Naive thymus-derived CD4-positive, alpha-beta T cell (primary cell): ENCODE data around the gene MBTPS1. TPM values are rescaled to one million over a fixed set of nuclear protein-coding genes. Genes with fewer than 3 reads are reported as not detected.

Experiments
- ATAC-seq: fragments of 150-1000 bp; cut with Tn5 transposase; 2 replicates; pipeline ENCODE4 v1.10.0; 2021; ENCODE audit warnings: mild to moderate bottlenecking, moderate library complexity
- CTCF ChIA-PET: fragments of 350-600 bp; sonication (Branson Sonifier 250); formaldehyde crosslinking; loops from one replicate; lab custom pipeline; 2021; ENCODE audit warnings: antibody characterized with exemption; lab: Charles Lee
- POLR2A ChIA-PET: fragments of 350-600 bp; sonication (Branson Sonifier 250); formaldehyde crosslinking; loops from one replicate; lab custom pipeline; 2021; ENCODE audit warnings: antibody characterized with exemption, inconsistent platforms; lab: Charles Lee
- DNase-seq, 9 donors: peaks; one replicate each; pipeline versions ENCODE4 v3.0.0 to v3.0.0-alpha.2; 2020 to 2022; ENCODE audit warnings: mixed read lengths in 1 of 9
- H3K27ac ChIP-seq: one replicate; pipeline ENCODE4 v1.7.0; 2013; ENCODE audit warnings: mild to moderate bottlenecking, low read depth, low read length, moderate library complexity
- H3K27me3 ChIP-seq, 2 donors: one replicate each; pipeline ENCODE4 v1.7.0; 2013; ENCODE audit warnings: low read length in 2 of 2, mild to moderate bottlenecking in 2 of 2, moderate library complexity in 2 of 2; ENCODE audit not compliant: control insufficient read depth in 2 of 2, insufficient read depth in 2 of 2
- H3K36me3 ChIP-seq, 3 experiments: 1 replicate in 2 of 3; 2 replicates in 1 of 3; pipeline ENCODE4 v1.7.0; 2013; ENCODE audit warnings: low read length in 3 of 3, mild to moderate bottlenecking in 3 of 3, moderate library complexity in 1 of 3; ENCODE audit not compliant: insufficient read depth in 3 of 3, control insufficient read depth in 2 of 3
- H3K4me1 ChIP-seq, 2 donors: one replicate each; pipeline ENCODE4 v1.7.0; 2013; ENCODE audit warnings: low read length in 2 of 2, mild to moderate bottlenecking in 2 of 2, moderate library complexity in 1 of 2; ENCODE audit not compliant: control insufficient read depth in 2 of 2, insufficient read depth in 2 of 2
- H3K4me3 ChIP-seq: 2 replicates; pipeline ENCODE4 v1.7.0; 2013; ENCODE audit warnings: mild to moderate bottlenecking, low read length
- H3K9me3 ChIP-seq, 3 experiments: 1 replicate in 2 of 3; 2 replicates in 1 of 3; pipeline ENCODE4 v1.7.0; 2013; ENCODE audit warnings: low read length in 3 of 3; ENCODE audit not compliant: control insufficient read depth in 2 of 3
- H3K27ac Mint-ChIP-seq, 9 donors: one replicate each; pipeline ENCODE4 v1.8.0; 2020 to 2022; ENCODE audit warnings: mixed read lengths in 9 of 9, mild to moderate bottlenecking in 8 of 9, moderate library complexity in 5 of 9, inconsistent platforms in 2 of 9
- H3K27me3 Mint-ChIP-seq, 5 donors: one replicate each; pipeline ENCODE4 v1.8.0; 2021 to 2022; ENCODE audit warnings: mixed read lengths in 5 of 5, mild to moderate bottlenecking in 1 of 5
- H3K36me3 Mint-ChIP-seq, 5 donors: one replicate each; pipeline ENCODE4 v1.8.0; 2020 to 2022; ENCODE audit warnings: mixed read lengths in 5 of 5, mild to moderate bottlenecking in 3 of 5, inconsistent platforms in 1 of 5
- H3K4me1 Mint-ChIP-seq, 7 donors: one replicate each; pipeline ENCODE4 v1.8.0; 2020 to 2022; ENCODE audit warnings: mixed read lengths in 7 of 7, mild to moderate bottlenecking in 3 of 7, inconsistent platforms in 1 of 7
- H3K4me3 Mint-ChIP-seq, 10 donors: one replicate each; pipeline ENCODE4 v1.8.0; 2020 to 2022; ENCODE audit warnings: mild to moderate bottlenecking in 10 of 10, mixed read lengths in 10 of 10, moderate library complexity in 6 of 10, inconsistent platforms in 2 of 10
- H3K9me3 Mint-ChIP-seq, 11 donors: one replicate each; pipeline ENCODE4 v1.8.0; 2020 to 2022; ENCODE audit warnings: mixed read lengths in 11 of 11, mild to moderate bottlenecking in 4 of 11, inconsistent platforms in 1 of 11, moderate library complexity in 1 of 11
- intact Hi-C, 2 donors: fragments of 100-400 bp; cut with micrococcal nuclease; formaldehyde crosslinking; loops; one replicate each; pipeline ENCODE4 v1.15.1; 2023
- polyA plus RNA-seq, 2 donors: library from polyadenylated mRNA; unstranded; fragments of 300-500 nt; fragmentation: Illumina TruSeq; gene quantifications; one replicate each; pipeline ENCODE4 v1.2.3, GENCODE V29; 2021
- total RNA-seq, 6 experiments: library from RNA in 5 of 6; stranded (reverse) in 5 of 6; gene quantifications; 1 replicate in 5 of 6; 2 replicates in 1 of 6; pipeline ENCODE4 v1.2.3 and lab custom pipeline; 2021 to 2026

Gene MBTPS1
- total and polyA plus RNA-seq, 7 experiments from 2014 or later = 48.6 to 157 (median 111) TPM

DNA sequence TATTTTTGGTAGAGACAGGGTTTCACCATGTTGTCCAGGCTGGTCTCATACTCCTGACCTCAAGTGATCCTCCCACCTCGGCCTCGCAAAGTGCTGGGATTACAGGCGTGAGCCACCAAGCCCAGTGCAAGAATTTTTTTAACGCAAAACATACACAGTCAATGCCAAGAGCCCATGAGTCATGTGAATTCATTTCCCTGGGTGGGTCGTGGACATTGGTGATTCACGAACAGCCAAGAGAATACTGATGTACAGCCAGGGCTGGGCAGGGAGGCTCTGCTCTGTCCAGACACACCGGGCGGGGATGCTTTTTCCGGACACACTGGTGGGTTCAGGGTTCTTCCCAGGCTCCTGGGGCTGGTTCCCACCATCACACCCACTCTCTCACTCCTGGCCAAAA, 91.9 kb downstream of the MBTPS1 start:
- Histone ChIP-seq H3K27ac (no peak overlapping the region), H3K9me3 (peaks cover 0 to 12% (median 0%) of the 10 kb centered on the region in 3 experiments), H3K27me3 (no peaks in the 10 kb centered on the region), H3K4me1 (peaks cover 0 to 4% of the 10 kb centered on the region in 2 donors), H3K36me3 (no peaks in the 10 kb centered on the region), H3K4me3 (no peak overlapping the region)
- Mint-ChIP-seq H3K27ac (peak overlapping the region in 1 of 9 donors; percentile 65), H3K36me3 (peaks cover 0 to 6% (median 0%) of the 10 kb centered on the region in 5 donors), H3K27me3 (peaks cover 8 to 24% (median 18%) of the 10 kb centered on the region in 5 donors), H3K9me3 (peaks cover 0 to 14% (median 9%) of the 10 kb centered on the region in 11 donors), H3K4me3 (no peak overlapping the region), H3K4me1 (peaks cover 0 to 13% (median 7%) of the 10 kb centered on the region in 7 donors)
- ATAC-seq (no peak), DNase-seq (no peak)
- CTCF ChIA-PET = no interaction called here
- intact Hi-C loops = no loop called here
- POLR2A ChIA-PET = no interaction called here

DNA sequence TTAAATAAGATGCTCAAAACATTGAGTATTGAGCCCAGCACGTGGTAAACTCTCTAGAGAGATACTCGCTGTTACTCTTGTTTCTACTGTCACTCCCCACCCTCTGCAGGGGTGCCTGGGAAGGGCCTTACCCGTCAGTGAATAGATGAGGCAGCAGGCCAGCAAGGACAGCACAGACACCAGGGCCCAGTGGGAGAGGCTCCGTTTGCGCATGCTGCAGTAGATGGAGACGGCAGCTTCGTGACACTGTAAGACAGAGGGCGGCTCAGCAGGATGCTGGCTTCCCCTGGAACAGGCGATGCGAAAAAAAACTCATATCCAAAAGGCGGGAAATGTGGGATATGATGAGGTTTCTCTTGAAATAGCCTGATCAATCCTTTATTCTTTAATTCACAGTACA, 94.1 kb downstream of the MBTPS1 start:
- Histone ChIP-seq H3K36me3 (no peaks in the 10 kb centered on the region), H3K27ac (no peak overlapping the region), H3K4me1 (no peaks in the 10 kb centered on the region), H3K27me3 (no peaks in the 10 kb centered on the region), H3K4me3 (no peak overlapping the region), H3K9me3 (peaks cover 0 to 12% (median 0%) of the 10 kb centered on the region in 3 experiments)
- ATAC-seq (no peak), DNase-seq (no peak)
- Mint-ChIP-seq H3K36me3 (peaks cover 0 to 6% (median 0%) of the 10 kb centered on the region in 5 donors), H3K4me1 (no peaks in the 10 kb centered on the region), H3K27ac (no peak overlapping the region), H3K27me3 (peaks cover 3 to 18% (median 18%) of the 10 kb centered on the region in 5 donors), H3K9me3 (peaks cover 6 to 25% (median 9%) of the 10 kb centered on the region in 11 donors), H3K4me3 (no peak overlapping the region)
- ChIA-PET CTCF (no interaction called here), POLR2A (no interaction called here)
- intact Hi-C loops = no loop called here

DNA sequence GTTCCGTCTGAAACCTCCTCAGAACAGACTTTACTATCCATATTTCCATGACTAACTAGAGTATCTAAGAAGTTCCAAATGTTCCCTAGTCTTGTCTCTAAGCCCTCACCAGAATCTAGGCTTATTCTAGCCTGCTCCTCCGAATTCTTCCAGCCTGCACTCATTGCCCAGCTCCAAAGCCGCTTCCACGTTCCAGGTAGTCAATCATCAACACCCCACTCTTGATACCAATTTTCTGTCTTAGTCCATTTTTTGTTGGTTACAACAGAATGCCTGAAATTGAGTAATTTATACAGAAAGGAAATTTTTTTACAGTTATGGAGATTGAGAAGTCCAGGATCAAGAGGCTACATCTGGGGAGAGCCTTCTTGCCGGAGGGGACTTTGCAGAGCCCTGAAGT, 95.3 kb downstream of the MBTPS1 start:
- no peaks in the 10 kb centered on the region for H3K4me1 ChIP-seq
- DNase-seq (no peak), ATAC-seq (no peak)
- no peak overlapping the region for H3K27ac ChIP-seq
- H3K9me3 ChIP-seq = peaks cover 0 to 12% (median 0%) of the 10 kb centered on the region in 3 experiments
- intact Hi-C loops = no loop called here
- Mint-ChIP-seq H3K36me3 (peaks cover 0 to 6% (median 0%) of the 10 kb centered on the region in 5 donors), H3K27ac (no peak overlapping the region), H3K4me1 (no peaks in the 10 kb centered on the region), H3K9me3 (peaks cover 6 to 21% (median 9%) of the 10 kb centered on the region in 11 donors), H3K27me3 (peaks cover 0 to 21% (median 11%) of the 10 kb centered on the region in 5 donors), H3K4me3 (no peak overlapping the region)
- CTCF ChIA-PET = no interaction called here
- H3K4me3 ChIP-seq = no peak overlapping the region
- H3K36me3 ChIP-seq = no peaks in the 10 kb centered on the region
- H3K27me3 ChIP-seq = no peaks in the 10 kb centered on the region
- POLR2A ChIA-PET = no interaction called here

DNA sequence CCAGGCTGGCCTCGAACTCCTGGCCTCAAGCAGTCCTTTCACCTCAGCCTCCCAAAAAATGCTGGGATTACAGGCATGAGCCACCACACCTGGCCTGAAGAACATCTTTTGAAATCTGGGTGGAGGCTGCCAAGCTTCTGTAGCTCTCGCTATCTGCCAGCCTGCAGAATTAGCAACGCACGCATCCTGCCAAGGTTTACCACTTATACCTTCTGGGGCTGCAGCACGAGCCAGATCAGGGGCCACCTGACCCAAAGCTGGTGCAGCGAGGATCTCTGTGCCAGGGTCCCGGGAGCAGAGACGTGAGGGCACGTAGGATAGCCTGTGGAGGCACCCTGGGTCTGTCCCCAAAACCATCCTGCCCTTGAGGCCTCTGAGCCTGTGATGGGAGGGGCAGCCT, 96.4 kb downstream of the MBTPS1 start:
- Histone ChIP-seq H3K9me3 (peaks cover 0 to 12% (median 0%) of the 10 kb centered on the region in 3 experiments), H3K4me1 (no peaks in the 10 kb centered on the region), H3K36me3 (no peaks in the 10 kb centered on the region), H3K27ac (no peak overlapping the region), H3K4me3 (no peak overlapping the region), H3K27me3 (no peaks in the 10 kb centered on the region)
- CTCF ChIA-PET = interaction anchor here (0.6 kb wide), 1 partner anchor 45 kb away, joined by 3 read pairs; no protein-coding TSS in a partner anchor
- intact Hi-C loops = no loop called here
- Mint-ChIP-seq H3K27ac (no peak overlapping the region), H3K4me1 (no peaks in the 10 kb centered on the region), H3K36me3 (peaks cover 0 to 6% (median 0%) of the 10 kb centered on the region in 5 donors), H3K4me3 (no peak overlapping the region), H3K27me3 (peaks cover 0 to 17% (median 11%) of the 10 kb centered on the region in 5 donors), H3K9me3 (peaks cover 6 to 21% (median 9%) of the 10 kb centered on the region in 11 donors)
- no peak for ATAC-seq
- DNase-seq = no peak
- POLR2A ChIA-PET = no interaction called here

DNA sequence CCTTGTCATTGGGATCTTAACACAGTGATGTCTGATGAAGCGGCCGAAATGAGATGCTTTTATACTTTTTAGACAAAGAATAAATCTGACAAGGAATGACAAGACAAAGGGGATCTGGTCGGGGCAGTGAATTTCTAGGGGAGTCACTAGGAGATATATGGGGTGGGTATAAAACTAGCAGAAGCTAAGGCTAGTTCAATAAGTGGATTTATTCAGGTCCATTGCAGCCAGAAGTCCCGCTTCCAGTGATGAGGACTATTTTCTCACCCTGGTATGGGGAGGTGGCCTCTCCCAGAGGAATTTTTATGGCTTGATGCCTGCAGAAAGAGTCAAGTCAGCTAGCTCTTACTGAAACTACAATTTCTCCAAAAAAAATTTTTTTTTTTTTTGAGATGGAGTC, 98.0 kb downstream of the MBTPS1 start:
- no peak for DNase-seq
- Histone ChIP-seq H3K4me3 (no peak overlapping the region), H3K27ac (no peak overlapping the region), H3K36me3 (no peaks in the 10 kb centered on the region), H3K4me1 (no peaks in the 10 kb centered on the region), H3K9me3 (peaks cover 0 to 12% (median 0%) of the 10 kb centered on the region in 3 experiments), H3K27me3 (no peaks in the 10 kb centered on the region)
- no peak overlapping the region for H3K4me3 Mint-ChIP-seq
- peaks cover 0 to 17% (median 11%) of the 10 kb centered on the region in 5 donors for H3K27me3 Mint-ChIP-seq
- intact Hi-C loops = no loop called here
- no peak for ATAC-seq
- POLR2A ChIA-PET = no interaction called here
- H3K36me3 Mint-ChIP-seq = peaks cover 0 to 6% (median 0%) of the 10 kb centered on the region in 5 donors
- CTCF ChIA-PET = no interaction called here
- peaks cover 6 to 21% (median 11%) of the 10 kb centered on the region in 11 donors for H3K9me3 Mint-ChIP-seq
- H3K4me1 Mint-ChIP-seq = peaks cover 4 to 11% (median 9%) of the 10 kb centered on the region in 7 donors
- H3K27ac Mint-ChIP-seq = no peak overlapping the region

DNA sequence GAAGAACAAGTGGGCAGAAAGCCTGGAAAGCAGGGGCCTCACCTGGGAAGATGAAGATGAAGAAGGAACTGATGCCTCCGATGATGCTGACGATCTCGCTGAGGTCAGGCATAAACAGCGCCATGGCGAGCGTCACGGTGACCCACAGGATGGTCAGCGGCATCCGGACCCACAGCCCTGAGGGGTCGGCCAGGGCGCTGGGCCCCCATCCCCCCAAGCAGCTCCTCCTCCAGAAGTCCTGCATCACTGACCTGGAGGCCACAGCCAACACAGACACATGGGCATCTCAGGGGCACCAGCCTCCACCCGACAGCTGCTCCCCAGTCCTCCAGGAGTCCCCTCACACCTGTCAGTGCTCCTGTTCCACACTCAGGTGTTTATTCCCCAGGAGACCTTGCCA, 100.3 kb downstream of the MBTPS1 start:
- ChIA-PET CTCF (no interaction called here), POLR2A (no interaction called here)
- no peaks in the 10 kb centered on the region for H3K36me3 ChIP-seq
- peaks cover 0 to 8% (median 0%) of the 10 kb centered on the region in 3 experiments for H3K9me3 ChIP-seq
- H3K27me3 ChIP-seq = no peaks in the 10 kb centered on the region
- H3K27ac Mint-ChIP-seq = no peak overlapping the region
- DNase-seq = no peak
- H3K27me3 Mint-ChIP-seq = peaks cover 0 to 14% (median 6%) of the 10 kb centered on the region in 5 donors
- no peak overlapping the region for H3K4me3 Mint-ChIP-seq
- intact Hi-C loops = no loop called here
- no peaks in the 10 kb centered on the region for H3K4me1 ChIP-seq
- H3K9me3 Mint-ChIP-seq = peaks cover 3 to 17% (median 6%) of the 10 kb centered on the region in 11 donors
- ATAC-seq = no peak
- H3K36me3 Mint-ChIP-seq = peaks cover 0 to 3% (median 0%) of the 10 kb centered on the region in 5 donors
- no peak overlapping the region for H3K27ac ChIP-seq
- H3K4me3 ChIP-seq = no peak overlapping the region
- H3K4me1 Mint-ChIP-seq = peaks cover 4 to 11% (median 9%) of the 10 kb centered on the region in 7 donors

DNA sequence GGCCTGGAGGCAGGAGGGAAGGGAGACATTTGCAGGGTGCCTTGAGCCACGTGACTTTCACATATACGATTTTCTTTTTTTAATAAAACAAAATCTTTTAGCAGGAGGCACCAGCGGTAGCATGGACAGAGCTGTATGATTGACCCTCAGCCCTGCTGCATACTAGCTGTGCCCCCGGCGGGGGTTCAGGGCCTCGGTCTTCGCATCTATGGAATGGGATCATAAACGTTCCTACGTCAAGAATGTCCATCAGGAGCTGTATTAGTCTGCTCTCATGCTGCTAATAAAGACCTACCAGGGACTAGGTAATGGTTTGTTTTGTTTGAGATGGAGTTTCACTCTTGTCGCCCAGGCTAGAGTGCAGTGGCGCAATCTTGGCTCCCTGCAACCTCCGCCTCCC, 101.3 kb downstream of the MBTPS1 start:
- Mint-ChIP-seq H3K27me3 (peaks cover 0 to 14% (median 6%) of the 10 kb centered on the region in 5 donors), H3K27ac (no peak overlapping the region), H3K4me1 (peaks cover 4 to 11% (median 9%) of the 10 kb centered on the region in 7 donors), H3K9me3 (peaks cover 0 to 14% (median 0%) of the 10 kb centered on the region in 11 donors), H3K4me3 (no peak overlapping the region), H3K36me3 (no peaks in the 10 kb centered on the region)
- Histone ChIP-seq H3K27me3 (no peaks in the 10 kb centered on the region), H3K9me3 (no peaks in the 10 kb centered on the region), H3K27ac (no peak overlapping the region), H3K36me3 (no peaks in the 10 kb centered on the region), H3K4me1 (no peaks in the 10 kb centered on the region), H3K4me3 (no peak overlapping the region)
- ChIA-PET CTCF (no interaction called here), POLR2A (no interaction called here)
- intact Hi-C loops = no loop called here
- DNase-seq = no peak
- ATAC-seq = no peak
